KMS-11 (cell line): Measurements from ENCODE around the gene GREB1L.

Experiments
- H2AFZ ChIP-seq: fragments of 200-600 bp; sonication (generic); 2 replicates; pipeline ENCODE4 v1.6.1; 2016; ENCODE audit warnings: antibody characterized with exemption, mixed run types, low read depth
- H3K27ac ChIP-seq: fragments of 200-600 bp; sonication (generic); 2 replicates; pipeline ENCODE4 v1.6.1; 2016; ENCODE audit warnings: mild to moderate bottlenecking, mixed run types
- H3K27me3 ChIP-seq: fragments of 200-600 bp; sonication (generic); 2 replicates; pipeline ENCODE4 v1.6.1; 2017; ENCODE audit warnings: mild to moderate bottlenecking, low read depth, mixed run types, moderate library complexity; ENCODE audit not compliant: insufficient read depth
- H3K36me3 ChIP-seq: fragments of 200-600 bp; sonication (generic); 2 replicates; pipeline ENCODE4 v1.6.1; 2017; ENCODE audit warnings: mild to moderate bottlenecking, mixed run types; ENCODE audit not compliant: insufficient read depth
- H3K4me1 ChIP-seq: fragments of 200-600 bp; sonication (generic); 2 replicates; pipeline ENCODE4 v1.6.1; 2016; ENCODE audit warnings: mild to moderate bottlenecking, low read depth, mixed run types; ENCODE audit not compliant: poor library complexity, severe bottlenecking
- H3K4me2 ChIP-seq: fragments of 200-600 bp; sonication (generic); 2 replicates; pipeline ENCODE4 v1.7.0; 2016; ENCODE audit warnings: mild to moderate bottlenecking, mixed run types
- H3K4me3 ChIP-seq: fragments of 200-600 bp; sonication (generic); IDR thresholded peaks from 2 replicates; pipeline ENCODE4 v1.6.1; 2017; ENCODE audit warnings: low read depth, low read length, mixed read lengths; ENCODE audit not compliant: insufficient read depth
- H3K79me2 ChIP-seq: fragments of 200-600 bp; sonication (generic); 2 replicates; pipeline ENCODE4 v1.6.1; 2016; ENCODE audit warnings: low read depth, mixed run types; ENCODE audit not compliant: insufficient read depth
- H3K9ac ChIP-seq: fragments of 200-600 bp; sonication (generic); 2 replicates; pipeline ENCODE4 v1.6.1; 2016; ENCODE audit warnings: mild to moderate bottlenecking, mixed run types
- H4K20me1 ChIP-seq: fragments of 200-600 bp; sonication (generic); 2 replicates; pipeline ENCODE4 v1.6.1; 2016; ENCODE audit warnings: mild to moderate bottlenecking, mixed run types; ENCODE audit not compliant: insufficient read depth
- TF ChIP-seq, protein P1 (sequence below): fragments of 200-600 bp; sonication (generic); conservative IDR thresholded peaks from 2 replicates; pipeline ENCODE4 v1.6.1; 2017; ENCODE audit warnings: low read depth, mild to moderate bottlenecking, antibody characterized with exemption, low read length, moderate library complexity, mixed read lengths

Gene GREB1L

GRCh38 chr18:21450913-21451312, 208.9 kb downstream of the GREB1L start:
- Histone ChIP-seq H4K20me1 (no peaks in the 10 kb centered on the region), H3K36me3 (no peaks in the 10 kb centered on the region), H3K79me2 (no peaks in the 10 kb centered on the region), H3K4me1 (peaks cover 10% of the 10 kb centered on the region), H3K27ac (no peak overlapping the region), H3K4me3 (no peak overlapping the region), H3K9ac (no peak overlapping the region), H3K27me3 (no peaks in the 10 kb centered on the region), H3K4me2 (no peak overlapping the region), H2AFZ (no peak overlapping the region)
- TF ChIP-seq, protein P1, sequence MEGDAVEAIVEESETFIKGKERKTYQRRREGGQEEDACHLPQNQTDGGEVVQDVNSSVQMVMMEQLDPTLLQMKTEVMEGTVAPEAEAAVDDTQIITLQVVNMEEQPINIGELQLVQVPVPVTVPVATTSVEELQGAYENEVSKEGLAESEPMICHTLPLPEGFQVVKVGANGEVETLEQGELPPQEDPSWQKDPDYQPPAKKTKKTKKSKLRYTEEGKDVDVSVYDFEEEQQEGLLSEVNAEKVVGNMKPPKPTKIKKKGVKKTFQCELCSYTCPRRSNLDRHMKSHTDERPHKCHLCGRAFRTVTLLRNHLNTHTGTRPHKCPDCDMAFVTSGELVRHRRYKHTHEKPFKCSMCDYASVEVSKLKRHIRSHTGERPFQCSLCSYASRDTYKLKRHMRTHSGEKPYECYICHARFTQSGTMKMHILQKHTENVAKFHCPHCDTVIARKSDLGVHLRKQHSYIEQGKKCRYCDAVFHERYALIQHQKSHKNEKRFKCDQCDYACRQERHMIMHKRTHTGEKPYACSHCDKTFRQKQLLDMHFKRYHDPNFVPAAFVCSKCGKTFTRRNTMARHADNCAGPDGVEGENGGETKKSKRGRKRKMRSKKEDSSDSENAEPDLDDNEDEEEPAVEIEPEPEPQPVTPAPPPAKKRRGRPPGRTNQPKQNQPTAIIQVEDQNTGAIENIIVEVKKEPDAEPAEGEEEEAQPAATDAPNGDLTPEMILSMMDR, result no peak

- Histone ChIP-seq H3K4me2 (no peak overlapping the region), H3K36me3 (no peaks in the 10 kb centered on the region), H3K4me3 (no peak overlapping the region), H2AFZ (no peak overlapping the region), H3K27ac (no peak overlapping the region), H3K9ac (no peak overlapping the region), H3K79me2 (no peaks in the 10 kb centered on the region), H4K20me1 (no peaks in the 10 kb centered on the region), H3K27me3 (no peaks in the 10 kb centered on the region), H3K4me1 (peaks cover 10% of the 10 kb centered on the region)
- TF ChIP-seq, protein P1, result no peak
Measured at GRCh38 chr18:21451851-21452250, 209.8 kb downstream of the GREB1L start.

GRCh38 chr18:21452276-21452780, 210.3 kb downstream of the GREB1L start:
- Histone ChIP-seq H3K79me2 (no peaks in the 10 kb centered on the region), H3K27ac (no peak overlapping the region), H3K9ac (no peak overlapping the region), H3K36me3 (no peaks in the 10 kb centered on the region), H3K4me2 (no peak overlapping the region), H2AFZ (no peak overlapping the region), H3K27me3 (no peaks in the 10 kb centered on the region), H3K4me1 (peaks cover 10% of the 10 kb centered on the region), H3K4me3 (no peak overlapping the region), H4K20me1 (no peaks in the 10 kb centered on the region)
- TF ChIP-seq, protein P1, result no peak

GRCh38 chr18:21452796-21453510, 210.9 kb downstream of the GREB1L start:
- Histone ChIP-seq H3K4me2 (no peak overlapping the region), H3K9ac (no peak overlapping the region), H2AFZ (no peak overlapping the region), H3K27me3 (no peaks in the 10 kb centered on the region), H3K27ac (no peak overlapping the region), H3K4me1 (peaks cover 10% of the 10 kb centered on the region), H3K79me2 (no peaks in the 10 kb centered on the region), H3K4me3 (no peak overlapping the region), H3K36me3 (no peaks in the 10 kb centered on the region), H4K20me1 (no peaks in the 10 kb centered on the region)
- TF ChIP-seq, protein P1, result no peak
